ENCODE measurements around the gene ADAMTS15.
"Not testable (repeated sequence)": the region's sequence is repeated elsewhere in the genome, so short reads cannot be mapped to it uniquely, and the experiment has no call there.

Gene ADAMTS15

DNA sequence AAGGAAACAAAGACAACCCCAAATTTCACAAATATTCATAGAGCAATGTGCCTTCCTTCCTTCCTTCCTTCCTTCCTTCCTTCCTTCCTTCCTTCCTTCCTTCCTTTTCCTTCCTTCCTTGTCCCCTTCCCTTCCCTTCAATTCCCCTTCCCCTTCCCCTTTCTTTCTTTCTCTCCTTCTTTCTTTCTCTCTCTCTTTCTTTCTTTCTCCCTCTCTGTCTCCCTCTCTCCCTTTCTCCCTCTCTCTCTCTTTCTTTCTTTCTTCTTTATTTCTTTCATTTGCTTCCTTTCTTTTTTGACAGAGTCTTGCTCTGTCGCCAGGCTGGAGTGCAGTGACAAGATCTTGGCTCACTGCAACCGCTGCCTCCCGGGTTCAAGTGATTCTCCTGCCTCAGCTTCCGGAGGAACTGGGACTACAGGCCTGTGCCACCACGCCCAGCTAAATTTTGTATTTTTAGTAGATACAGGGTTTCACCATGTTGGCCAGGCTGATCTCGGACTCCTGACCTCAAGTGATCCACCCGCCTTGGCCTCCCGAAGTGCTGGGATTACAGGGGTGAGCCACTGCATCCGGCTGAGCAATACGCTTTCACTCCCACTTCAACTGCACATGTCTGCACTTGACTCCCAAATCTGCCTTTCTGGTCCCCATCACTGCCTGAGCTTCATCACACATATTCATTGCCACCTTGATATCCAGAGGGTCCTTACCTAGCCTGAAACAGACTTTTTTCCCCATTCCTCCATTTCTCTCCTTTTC, 9.9 kb upstream of the ADAMTS15 start:
- DNase-seq = not testable (repeated sequence)

DNA sequence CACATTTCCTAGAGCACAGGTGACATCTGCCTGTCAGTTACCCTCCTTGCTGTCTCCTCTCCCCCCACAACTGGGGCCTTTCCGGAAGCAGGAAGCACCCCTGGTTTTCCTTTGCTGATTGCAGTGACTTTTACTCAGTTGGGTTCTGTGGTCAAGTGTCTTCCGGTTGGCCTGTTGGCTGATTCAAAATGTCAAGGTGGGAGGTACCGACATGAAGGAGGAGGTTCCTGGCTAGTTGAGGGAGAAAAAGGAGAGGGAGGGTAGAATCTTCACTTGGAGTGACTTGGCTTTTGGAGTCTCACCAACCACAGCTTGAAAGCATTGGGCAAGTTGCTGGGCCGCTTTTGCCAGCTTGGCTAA, 9.3 kb upstream of the ADAMTS15 start:
- no peak for DNase-seq

DNA sequence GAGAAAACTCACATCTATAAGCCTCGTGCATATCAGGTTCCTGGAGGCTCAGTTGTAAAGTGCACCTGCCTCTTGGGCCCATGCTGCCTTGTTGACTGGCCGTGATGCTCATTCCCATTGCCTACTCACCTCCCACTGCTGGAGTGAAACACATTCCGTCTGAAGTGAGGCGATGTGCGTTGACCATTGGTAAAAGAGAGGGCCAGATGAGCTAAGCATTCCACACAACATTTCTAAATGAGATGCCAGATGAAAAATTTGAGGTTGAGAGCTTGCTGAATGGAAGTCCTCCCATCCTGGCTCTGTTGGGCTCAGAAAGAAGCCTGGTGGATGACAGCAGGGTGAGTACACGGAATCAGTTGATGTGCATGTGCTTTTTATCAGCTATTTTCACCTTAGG, 8.6 kb upstream of the ADAMTS15 start:
- DNase-seq = no peak

DNA sequence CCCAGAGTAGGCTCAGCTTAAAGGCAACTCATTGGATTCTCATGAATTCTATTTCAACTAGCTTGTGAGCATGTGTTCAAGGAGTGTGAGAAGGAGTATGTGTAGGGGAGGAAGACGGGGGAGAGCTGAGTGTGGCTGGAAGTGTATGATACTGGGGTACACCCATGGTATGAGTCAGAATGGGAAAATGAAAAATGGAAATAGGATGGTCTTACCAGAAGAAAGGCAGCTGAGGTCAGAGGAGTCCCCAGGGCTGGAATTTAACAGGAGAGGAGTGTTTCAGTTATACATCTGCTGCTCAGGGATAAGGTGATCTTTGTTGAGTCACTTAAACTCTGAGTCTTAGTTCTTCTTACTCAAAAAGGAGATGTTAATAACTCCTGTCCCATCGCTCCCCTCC, 6.7 kb upstream of the ADAMTS15 start:
- DNase-seq = no peak

DNA sequence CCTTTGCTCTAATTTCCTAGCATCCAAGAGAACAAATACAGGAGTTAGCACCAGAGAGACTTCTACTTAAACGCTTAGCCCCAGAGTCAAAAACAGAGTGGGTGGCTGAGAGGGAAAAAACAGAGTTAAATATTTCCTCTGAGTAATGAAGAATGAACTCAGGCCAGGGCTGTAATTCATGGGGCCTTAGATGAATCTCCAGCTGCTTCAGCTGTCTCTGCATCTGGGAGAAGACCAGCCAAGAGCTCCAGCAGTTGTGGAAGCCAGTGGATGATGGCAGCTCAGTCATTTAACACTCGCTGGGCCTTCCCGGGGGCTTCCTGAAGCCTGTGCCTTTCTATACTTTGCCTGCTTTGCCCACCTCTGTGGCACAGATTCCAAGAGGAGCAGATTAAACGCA, 5.7 kb upstream of the ADAMTS15 start:
- no peak for DNase-seq

DNA sequence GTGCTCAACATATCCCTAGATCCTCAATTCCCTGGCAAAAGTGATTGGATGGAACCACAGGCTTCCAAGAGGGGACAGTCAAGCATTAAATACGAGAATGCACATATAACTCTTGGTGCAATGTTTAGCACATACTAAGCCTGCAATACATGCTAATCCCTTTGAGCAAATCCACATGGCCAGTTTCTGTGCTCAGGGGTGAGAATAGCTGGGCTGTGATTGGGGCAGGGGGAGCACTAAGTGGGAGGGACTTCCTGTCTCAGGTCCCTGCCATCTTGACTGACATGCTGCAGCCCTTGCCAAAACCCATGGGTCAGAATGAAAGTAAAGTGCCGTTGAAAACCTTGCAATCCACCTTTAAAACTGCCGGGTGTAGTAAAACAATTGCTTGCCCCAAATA, 2.7 kb upstream of the ADAMTS15 start:
- no peak for DNase-seq

DNA sequence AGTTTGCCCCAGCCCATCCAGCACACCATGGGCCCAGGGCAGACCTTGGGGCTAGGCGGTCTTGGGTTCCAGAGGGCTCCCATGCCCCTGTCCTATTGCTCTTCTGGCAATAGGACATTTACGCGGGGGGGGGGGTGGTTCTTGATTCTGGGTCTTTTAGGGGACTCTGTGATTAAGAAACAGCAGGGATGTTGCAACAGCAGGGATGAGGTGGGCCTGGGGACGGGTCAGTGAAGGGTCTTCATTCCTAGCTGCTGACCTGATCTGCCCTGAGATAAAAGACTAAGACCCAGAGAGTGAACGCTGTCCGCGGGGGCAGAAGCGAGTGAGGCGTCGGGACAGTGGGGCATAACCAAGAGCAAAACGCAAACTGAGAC, 418 bp upstream of the ADAMTS15 start:
- no peak for DNase-seq

DNA sequence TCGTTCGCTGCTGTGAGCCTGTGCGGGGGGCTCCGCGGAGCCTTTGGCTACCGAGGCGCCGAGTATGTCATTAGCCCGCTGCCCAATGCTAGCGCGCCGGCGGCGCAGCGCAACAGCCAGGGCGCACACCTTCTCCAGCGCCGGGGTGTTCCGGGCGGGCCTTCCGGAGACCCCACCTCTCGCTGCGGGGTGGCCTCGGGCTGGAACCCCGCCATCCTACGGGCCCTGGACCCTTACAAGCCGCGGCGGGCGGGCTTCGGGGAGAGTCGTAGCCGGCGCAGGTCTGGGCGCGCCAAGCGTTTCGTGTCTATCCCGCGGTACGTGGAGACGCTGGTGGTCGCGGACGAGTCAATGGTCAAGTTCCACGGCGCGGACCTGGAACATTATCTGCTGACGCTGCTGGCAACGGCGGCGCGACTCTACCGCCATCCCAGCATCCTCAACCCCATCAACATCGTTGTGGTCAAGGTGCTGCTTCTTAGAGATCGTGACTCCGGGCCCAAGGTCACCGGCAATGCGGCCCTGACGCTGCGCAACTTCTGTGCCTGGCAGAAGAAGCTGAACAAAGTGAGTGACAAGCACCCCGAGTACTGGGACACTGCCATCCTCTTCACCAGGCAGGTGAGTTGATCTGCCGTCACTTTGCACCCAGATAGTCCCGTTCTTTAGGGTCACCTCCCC, 1.0 kb downstream of the ADAMTS15 start:
- DNase-seq = no peak

DNA sequence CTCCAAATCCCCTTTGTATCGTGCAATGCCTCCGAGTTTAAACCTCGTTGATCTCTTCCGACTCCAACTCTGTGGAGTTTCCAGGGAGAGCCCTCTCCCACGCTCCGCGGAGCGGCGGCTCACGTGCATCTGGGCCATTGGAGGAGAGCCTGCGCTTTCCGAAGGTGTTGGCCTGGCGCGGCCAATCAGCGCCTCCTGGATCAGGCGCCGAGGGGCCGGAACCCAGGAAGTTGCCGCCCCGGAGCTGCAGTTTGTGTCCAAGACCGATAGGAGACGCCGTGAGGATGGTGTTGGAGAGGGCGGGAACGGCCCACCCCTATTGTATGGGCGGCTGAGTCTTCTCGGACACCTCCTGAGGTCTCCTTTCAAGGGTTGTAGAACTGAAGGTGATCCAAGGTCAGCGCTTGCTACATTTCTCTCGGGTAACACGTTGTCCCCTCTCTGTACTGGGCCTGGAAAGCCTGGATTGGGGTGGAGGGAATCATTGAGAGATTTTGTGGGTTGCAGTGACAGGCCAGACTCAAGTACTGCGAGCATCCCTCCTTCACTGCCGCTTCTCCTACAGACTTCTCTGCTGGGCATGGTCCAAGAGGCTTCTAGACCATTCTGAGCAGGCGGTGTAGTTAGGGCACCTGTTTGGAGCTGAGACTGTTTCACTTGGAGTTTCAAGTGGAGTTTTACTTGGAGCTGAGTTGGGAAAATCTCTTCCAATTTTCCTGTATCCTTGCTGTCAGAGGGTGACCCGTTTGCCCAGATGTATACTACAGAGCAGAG, 1.7 kb downstream of the ADAMTS15 start:
- DNase-seq = no peak

DNA sequence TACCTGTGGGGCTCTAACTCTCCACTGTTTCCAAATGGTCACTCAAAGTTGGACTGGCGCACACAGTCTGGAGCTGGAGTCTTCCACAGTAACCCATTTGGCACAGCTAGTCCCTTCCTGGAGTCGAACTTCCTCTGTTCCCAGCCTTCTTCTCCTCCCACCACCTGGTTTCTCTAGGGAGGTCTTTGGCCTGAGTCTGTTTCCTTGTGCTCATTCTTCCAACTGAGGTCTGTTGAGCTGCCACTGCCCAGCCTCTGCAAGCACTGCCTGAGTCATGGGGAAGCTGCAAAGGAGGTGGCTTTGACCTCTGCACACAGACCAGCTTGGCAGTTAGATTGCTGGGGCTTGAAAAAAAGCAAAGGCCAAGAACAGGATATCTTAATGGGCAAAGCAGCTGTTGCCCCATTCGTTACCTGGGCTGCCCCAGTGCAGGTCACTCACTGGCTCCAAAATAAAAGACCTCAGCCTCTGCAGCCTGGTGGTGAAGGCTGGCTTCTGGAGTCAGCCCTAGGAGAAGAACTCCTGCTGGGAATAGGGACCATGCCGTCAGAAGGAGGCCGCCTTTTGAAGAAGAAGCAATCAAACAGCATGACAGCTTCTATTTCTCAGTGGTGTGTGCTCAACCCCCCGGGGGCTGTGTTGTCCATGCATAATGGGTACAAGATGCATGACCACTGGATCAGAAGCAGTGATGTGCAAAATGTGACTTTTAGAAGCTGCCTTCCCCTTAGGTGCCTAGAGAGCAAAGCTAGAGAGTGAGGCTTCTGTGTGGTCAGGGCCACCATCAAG, 3.0 kb downstream of the ADAMTS15 start:
- no peak for DNase-seq

DNA sequence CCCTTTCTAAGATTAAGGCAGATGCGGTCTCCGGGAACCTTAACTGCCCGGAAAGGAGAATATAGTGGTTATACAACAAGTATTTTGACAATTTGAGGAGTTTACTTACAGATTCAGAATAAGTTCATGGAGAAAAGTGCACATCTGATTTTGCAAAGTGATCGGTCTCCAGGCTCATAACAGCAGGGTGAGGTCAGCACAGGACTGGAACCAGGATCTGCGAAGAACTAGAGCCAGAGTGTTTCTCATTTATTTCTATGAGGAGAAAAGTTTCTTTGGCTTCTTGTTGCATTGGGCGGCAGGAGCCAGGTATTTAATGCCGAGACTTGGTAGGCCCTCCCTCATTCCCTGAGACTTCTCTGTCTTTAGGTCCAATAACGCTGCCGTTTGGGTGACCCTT, 3.7 kb downstream of the ADAMTS15 start:
- DNase-seq = no peak

DNA sequence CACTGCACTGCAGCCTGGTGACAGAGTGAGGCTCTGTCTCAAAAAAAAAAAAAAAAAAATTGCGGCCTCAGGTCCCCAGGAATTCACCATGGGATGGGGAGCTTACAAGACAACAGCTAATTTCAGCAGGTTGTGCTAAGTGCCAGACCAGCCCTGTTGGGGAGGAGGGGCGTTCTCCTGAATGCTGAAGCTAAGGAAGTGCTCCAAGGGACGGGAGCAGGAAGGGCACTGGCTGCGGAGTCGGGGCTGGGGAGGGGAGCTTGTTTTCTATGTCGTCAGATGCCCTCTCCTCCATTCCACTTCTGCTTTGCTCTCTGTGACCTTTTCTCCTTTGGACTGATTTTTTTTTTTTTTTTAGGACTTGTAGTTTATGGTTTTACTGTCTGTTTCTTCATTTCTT, 4.5 kb downstream of the ADAMTS15 start:
- DNase-seq = no peak

DNA sequence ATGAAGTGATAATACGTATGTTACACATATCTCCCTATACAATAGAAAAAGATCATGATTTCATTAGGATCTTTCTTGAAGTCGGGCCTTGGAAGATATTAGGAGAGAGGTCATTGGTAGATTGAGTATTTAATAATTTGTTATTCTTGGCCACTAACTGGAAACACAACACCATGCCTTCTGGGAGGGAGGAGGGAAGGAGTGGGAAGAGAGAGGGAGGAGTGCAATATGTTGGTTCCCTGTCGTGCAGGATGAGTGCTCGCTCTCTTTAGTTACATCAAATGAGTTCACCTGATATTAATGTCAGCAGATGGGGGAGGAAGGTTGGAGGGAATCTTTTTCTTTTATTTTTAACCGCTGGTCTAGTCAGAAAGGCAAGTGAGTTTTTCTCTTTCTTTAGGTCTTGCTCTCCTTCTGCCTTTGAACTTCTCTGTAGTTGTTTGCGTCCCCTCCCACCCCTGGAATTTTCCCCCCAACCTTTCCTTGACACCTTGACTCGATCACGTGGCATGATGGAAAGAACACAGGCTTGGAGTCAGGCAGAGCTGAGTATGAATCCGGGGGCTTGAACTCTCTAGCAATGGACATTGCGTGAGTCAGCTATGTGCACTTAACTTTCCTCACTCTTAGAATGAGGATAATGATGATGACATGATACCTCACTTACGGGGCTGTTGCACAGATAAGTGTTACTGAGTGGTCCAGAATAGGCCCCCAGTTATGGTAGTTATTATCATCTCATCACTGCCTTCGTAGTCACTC, 6.2 kb downstream of the ADAMTS15 start:
- DNase-seq = no peak

DNA sequence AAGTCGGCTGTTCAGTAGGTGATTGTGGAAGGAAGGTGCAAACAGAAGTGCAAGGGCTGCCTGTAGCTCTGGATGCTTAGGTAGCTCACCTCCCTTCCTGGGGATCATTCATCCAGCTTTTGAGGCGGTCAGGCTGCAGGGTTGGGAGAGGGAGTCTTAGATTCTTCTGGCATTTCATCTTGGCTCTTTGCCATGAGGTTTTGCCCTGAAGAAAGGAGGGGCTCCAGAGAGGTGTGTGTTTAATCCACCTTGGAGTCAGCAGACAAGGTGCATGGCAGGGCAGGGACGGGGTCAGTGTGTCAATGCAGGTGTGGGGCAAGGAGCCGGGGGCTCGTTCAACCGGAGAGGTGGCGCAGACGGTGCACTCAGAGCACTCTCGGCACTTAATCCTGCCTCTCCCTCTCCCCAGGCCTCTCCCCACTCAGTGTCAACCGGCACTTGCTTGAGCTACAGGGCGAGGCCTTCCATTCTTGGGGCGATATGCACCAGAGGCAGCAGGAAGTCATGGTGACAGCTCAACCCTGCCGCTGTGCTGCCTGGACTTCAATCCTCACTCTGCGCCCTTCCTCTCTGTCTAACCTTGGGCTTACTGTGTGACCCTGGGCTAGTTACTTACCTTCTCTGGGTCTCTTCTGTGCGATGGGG, 7.2 kb downstream of the ADAMTS15 start:
- DNase-seq = no peak

DNA sequence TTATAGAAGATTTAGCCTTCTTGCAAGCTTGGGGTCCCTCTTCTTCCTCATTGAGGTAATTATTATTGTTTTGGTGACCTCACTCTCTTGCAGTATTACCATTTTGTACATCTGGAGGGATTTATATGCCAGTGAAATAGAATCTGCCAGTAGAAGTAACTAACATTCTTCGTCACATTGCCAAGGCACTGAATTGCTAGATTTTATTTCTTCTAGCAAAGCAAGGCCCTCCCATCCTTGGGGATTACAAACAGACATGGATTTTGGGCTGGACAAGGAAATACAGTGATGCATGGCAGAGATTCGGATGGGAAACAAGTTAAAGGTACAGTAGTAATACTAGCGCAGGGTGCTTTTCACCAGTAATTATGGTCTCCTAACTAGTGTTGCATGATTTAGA, 7.8 kb downstream of the ADAMTS15 start:
- DNase-seq = no peak

DNA sequence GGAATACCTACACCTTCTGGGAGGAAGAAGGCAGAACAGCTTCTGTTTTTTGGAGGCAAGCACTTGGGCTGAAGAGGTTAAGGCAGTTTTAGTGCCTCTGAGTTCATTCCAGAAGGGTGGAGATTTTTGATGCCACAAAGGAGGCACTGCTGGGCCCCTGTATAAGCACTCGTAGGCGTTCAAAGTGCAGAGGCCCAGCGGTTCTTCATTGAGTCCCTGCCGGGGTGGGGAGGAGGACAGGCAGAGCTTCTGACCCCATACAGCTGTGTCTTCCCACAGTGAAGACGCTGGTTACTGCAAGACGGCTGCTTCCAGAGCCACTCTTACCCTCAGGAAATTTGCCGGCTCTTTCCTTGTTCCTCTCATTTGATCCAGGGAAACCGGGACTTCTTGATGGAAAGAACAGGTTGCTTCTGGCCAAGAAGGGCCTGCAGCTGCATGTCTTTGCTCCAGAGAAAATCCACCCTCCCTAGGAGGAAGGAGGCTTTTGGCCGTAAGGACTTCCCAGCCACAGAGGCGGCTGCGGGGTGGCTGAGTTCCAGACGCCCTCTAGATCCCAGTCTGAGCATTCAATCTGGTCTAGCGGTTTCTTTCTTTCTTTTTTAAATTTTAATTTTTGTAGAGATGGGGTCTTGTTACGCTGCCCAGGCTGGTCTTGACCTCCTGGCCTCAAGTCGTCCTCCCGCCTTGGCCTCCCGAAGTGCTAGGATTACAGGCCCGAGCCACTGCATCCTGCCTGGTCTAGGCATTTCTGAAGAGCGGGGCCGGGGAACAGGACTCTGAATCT, 9.4 kb downstream of the ADAMTS15 start:
- no peak for DNase-seq

DNA sequence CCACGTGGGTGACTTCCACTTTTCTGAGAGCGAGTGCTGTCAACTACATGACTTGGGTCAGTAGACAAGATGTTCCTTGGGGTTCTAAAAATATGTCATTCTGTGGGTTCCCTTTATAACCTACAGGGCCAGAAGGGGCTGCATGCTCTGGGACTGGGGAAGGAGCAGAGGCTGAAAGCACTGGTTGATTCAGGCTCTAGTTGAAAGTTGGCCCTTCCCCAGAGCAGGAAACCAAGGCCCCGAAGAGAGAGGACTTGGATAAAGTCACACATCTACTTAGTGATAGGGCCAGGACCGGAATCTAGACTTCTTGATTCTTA, 9.9 kb downstream of the ADAMTS15 start:
- DNase-seq = no peak

DNA sequence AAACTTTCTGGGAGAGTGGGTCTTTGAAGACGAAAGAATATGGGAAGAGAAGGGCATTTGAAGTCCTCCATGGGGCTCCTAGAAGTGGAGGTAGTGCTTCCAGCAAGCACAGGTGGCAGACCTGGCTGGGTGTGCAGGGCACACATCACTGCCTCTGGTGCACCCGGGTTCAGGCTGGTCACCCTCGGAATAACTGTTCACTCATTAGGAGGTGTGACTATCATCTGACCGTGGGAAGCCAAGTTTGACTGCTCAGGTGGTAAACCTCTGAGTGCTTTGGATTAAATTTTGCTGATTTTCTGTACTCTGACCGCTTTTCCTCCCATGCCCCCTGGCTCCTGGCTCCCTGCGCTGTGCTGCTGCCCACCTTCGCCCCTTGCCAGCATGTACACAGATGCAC, 11.1 kb downstream of the ADAMTS15 start:
- DNase-seq = no peak

DNA sequence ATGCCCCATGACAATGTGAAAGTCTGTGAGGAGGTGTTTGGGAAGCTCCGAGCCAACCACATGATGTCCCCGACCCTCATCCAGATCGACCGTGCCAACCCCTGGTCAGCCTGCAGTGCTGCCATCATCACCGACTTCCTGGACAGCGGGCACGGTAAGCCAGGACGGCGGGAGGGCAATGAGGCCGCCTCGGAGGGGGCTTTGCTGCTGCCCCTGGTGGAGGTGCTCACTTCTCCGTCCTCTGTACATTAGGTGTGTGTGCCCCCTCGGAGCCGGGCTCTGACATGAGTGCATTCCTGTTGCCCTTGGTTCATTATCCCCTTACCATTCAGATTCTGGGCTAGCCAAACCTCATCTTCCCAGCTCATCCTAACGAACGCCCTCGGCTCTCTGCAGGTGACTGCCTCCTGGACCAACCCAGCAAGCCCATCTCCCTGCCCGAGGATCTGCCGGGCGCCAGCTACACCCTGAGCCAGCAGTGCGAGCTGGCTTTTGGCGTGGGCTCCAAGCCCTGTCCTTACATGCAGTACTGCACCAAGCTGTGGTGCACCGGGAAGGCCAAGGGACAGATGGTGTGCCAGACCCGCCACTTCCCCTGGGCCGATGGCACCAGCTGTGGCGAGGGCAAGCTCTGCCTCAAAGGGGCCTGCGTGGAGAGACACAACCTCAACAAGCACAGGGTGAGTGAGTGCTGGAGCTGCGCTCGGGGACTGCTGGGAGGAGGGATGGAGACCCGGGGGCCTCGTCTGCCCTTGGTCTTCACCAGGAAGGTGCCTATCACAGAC, 13.8 kb downstream of the ADAMTS15 start:
- no peak for DNase-seq

DNA sequence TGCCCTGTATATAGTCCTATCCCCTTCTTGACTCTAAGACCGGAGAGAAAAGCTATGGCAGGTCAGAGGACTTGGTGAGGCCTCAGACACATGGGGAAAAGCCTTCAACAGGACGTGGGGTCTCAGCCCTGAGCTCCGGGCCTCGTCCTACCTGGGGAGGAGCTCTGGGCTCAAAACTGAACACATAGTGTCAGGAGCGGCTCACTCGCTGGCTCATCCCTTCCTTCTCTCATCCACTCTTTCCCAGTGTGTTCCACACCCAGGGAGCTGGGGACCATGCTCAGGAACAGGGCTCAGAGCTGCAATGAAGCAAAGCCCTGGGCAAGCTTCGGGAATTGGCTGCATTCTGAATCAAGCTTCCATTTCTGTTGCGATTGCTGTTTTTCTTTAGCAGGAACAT, 14.5 kb downstream of the ADAMTS15 start:
- no peak for DNase-seq
